GM18526 (cell line): Measurements from ENCODE around the gene YPEL4.

Experiments
- POLR2A ChIP-seq: IDR thresholded peaks from 3 replicates; pipeline ENCODE4 v1.6.1; 2011; ENCODE audit not compliant: insufficient read length; ENCODE audit errors: extremely low read depth

The YPEL4 gene

GRCh38 chr11:57657194-57658022 lies 7.7 kb upstream of the YPEL4 start, which contains the start of gene CLP1:
CLP1 (plus strand) TSS chr11:57657762; CDS start chr11:57659477, 1,715 bp downstream.
- peak; percentile 64 for TF ChIP-seq POLR2A

GRCh38 chr11:57656885-57657193 lies 7.1 kb upstream of the YPEL4 start:
- TF ChIP-seq POLR2A, result no peak

GRCh38 chr11:57653163-57653562 lies 3.5 kb upstream of the YPEL4 start:
- no peak for TF ChIP-seq POLR2A

GRCh38 chr11:57652662-57653061 lies 3.0 kb upstream of the YPEL4 start:
- TF ChIP-seq POLR2A, result no peak

GRCh38 chr11:57651408-57651807 lies 1.7 kb upstream of the YPEL4 start:
- TF ChIP-seq POLR2A, result no peak

- no peak for TF ChIP-seq POLR2A
Measured at GRCh38 chr11:57650739-57651090, 1.0 kb upstream of the YPEL4 start.

- TF ChIP-seq POLR2A, result no peak
Measured at GRCh38 chr11:57648801-57649735, 644 bp downstream of the YPEL4 start.

- no peak for TF ChIP-seq POLR2A
Measured at GRCh38 chr11:57647960-57648800, 1.5 kb downstream of the YPEL4 start.

GRCh38 chr11:57647372-57647771 lies 2.3 kb downstream of the YPEL4 start:
- no peak for TF ChIP-seq POLR2A

- TF ChIP-seq POLR2A, result no peak
Measured at GRCh38 chr11:57646799-57647303, 2.9 kb downstream of the YPEL4 start.

- no peak for TF ChIP-seq POLR2A
Measured at GRCh38 chr11:57646194-57646798, 3.4 kb downstream of the YPEL4 start.

- no peak for TF ChIP-seq POLR2A
Measured at GRCh38 chr11:57645689-57646085, 4.0 kb downstream of the YPEL4 start.

GRCh38 chr11:57644748-57645688 lies 4.7 kb downstream of the YPEL4 start:
- TF ChIP-seq POLR2A, result no peak

GRCh38 chr11:57643802-57644201 lies 5.9 kb downstream of the YPEL4 start:
- no peak for TF ChIP-seq POLR2A
